Measurements from ENCODE around the gene USP30.

USP30 gene

DNA sequence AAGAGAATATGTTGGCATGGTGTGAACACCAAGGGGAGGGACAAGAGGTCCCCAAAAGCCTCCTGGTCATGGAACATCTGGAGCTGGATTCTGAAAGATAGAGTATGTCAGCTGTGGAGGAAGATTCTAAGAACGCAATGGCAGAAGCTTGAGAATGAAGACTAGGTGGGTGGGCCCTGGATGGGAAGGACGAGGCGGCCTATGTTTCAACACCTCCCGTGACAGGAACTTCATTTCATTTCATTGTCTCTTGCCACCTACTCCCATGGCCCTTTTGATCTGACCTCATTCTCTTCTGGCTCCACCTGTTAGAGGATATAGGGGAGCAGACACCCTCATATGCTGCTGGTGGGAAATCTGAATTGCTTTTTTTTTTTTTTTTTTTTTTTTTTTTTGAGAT is 48.4 kb downstream of the USP30 start:
- Histone ChIP-seq H2AFZ (ENCODE audit: low read depth) (no peak overlapping the region), H3K9ac (no peak overlapping the region), H3K79me2 (ENCODE audit: insufficient read depth, low read depth) (no peaks in the 10 kb centered on the region; the same call in 1 of the 2 replicates), H3K27me3 (ENCODE audit: insufficient read depth, low read depth) (no peaks in the 10 kb centered on the region), H3K36me3 (ENCODE audit: insufficient read depth) (no peaks in the 10 kb centered on the region; the same call in 1 of the 2 replicates), H3K27ac (no peak overlapping the region), H3K4me3 (IDR thresholded peaks at IDR 0.05; ENCODE audit: insufficient read depth, low read depth, low read length) (no peak overlapping the region), H3K4me2 (no peak overlapping the region; the same call in 1 of the 2 replicates), H3K4me1 (ENCODE audit: low read depth, poor library complexity, severe bottlenecking) (peaks cover 21% of the 10 kb centered on the region), H4K20me1 (ENCODE audit: insufficient read depth) (no peaks in the 10 kb centered on the region)
- TF ChIP-seq, protein P1, sequence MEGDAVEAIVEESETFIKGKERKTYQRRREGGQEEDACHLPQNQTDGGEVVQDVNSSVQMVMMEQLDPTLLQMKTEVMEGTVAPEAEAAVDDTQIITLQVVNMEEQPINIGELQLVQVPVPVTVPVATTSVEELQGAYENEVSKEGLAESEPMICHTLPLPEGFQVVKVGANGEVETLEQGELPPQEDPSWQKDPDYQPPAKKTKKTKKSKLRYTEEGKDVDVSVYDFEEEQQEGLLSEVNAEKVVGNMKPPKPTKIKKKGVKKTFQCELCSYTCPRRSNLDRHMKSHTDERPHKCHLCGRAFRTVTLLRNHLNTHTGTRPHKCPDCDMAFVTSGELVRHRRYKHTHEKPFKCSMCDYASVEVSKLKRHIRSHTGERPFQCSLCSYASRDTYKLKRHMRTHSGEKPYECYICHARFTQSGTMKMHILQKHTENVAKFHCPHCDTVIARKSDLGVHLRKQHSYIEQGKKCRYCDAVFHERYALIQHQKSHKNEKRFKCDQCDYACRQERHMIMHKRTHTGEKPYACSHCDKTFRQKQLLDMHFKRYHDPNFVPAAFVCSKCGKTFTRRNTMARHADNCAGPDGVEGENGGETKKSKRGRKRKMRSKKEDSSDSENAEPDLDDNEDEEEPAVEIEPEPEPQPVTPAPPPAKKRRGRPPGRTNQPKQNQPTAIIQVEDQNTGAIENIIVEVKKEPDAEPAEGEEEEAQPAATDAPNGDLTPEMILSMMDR (conservative IDR thresholded peaks at IDR 0.05; ENCODE audit: low read depth, low read length) = no peak

DNA sequence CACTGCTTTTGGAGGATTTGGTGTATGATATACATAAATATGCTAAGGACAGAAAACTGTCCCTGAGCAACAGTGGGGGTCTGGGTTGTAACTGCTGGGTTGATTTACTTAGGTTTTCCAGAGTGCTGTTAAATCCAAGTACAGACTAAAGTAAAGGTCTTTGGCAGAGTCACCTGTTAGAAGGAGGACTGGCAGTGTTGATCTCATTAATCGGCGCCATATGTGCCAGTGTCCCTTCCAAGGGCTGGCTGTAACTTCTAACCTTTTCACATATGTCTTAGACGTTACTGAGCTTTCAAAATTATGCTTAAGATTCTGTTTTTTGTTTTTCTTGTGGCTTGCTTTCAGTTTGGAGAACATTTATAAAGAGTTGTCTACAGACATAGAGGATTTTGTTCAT is 50.1 kb downstream of the USP30 start:
- no peak overlapping the region for H3K4me3 ChIP-seq (IDR thresholded peaks at IDR 0.05; ENCODE audit: insufficient read depth, low read depth, low read length)
- H2AFZ ChIP-seq (ENCODE audit: low read depth) = no peak overlapping the region
- H3K9ac ChIP-seq = no peak overlapping the region
- H3K36me3 ChIP-seq (ENCODE audit: insufficient read depth) = no peaks in the 10 kb centered on the region; the same call in 1 of the 2 replicates
- peaks cover 21% of the 10 kb centered on the region for H3K4me1 ChIP-seq (ENCODE audit: low read depth, poor library complexity, severe bottlenecking)
- TF ChIP-seq, protein P1 (conservative IDR thresholded peaks at IDR 0.05; ENCODE audit: low read depth, low read length) = no peak
- H3K79me2 ChIP-seq (ENCODE audit: insufficient read depth, low read depth) = no peaks in the 10 kb centered on the region; the same call in 1 of the 2 replicates
- H4K20me1 ChIP-seq (ENCODE audit: insufficient read depth) = no peaks in the 10 kb centered on the region
- no peaks in the 10 kb centered on the region for H3K27me3 ChIP-seq (ENCODE audit: insufficient read depth, low read depth)
- H3K27ac ChIP-seq = no peak overlapping the region
- no peak overlapping the region for H3K4me2 ChIP-seq

DNA sequence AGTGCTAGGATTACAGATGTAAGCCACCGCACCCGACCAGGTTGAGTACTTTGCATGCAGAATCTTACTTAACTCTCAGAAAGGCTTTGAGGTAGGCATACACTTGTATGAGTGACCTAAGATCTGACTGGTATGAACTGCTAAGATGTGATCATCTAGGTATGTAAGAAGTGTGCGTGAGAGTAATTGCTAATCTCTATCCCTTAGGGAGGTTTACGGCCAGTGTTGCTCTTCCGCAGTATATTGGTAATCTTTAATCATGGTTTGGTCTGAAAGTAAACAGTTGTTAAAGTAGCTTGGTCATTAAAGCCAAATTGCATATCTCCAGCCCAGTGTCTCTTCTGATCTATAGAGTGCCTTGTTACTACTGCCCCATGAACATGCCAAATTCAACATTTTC is 52.8 kb downstream of the USP30 start:
- no peaks in the 10 kb centered on the region; the same call in 1 of the 2 replicates for H3K36me3 ChIP-seq (ENCODE audit: insufficient read depth)
- H3K79me2 ChIP-seq (ENCODE audit: insufficient read depth, low read depth) = no peaks in the 10 kb centered on the region; the same call in 1 of the 2 replicates
- H3K27me3 ChIP-seq (ENCODE audit: insufficient read depth, low read depth) = no peaks in the 10 kb centered on the region
- no peak overlapping the region for H3K9ac ChIP-seq
- H3K27ac ChIP-seq = no peak overlapping the region
- no peak overlapping the region for H2AFZ ChIP-seq (ENCODE audit: low read depth)
- TF ChIP-seq, protein P1 (conservative IDR thresholded peaks at IDR 0.05; ENCODE audit: low read depth, low read length) = no peak
- peaks cover 6% of the 10 kb centered on the region for H3K4me1 ChIP-seq (ENCODE audit: low read depth, poor library complexity, severe bottlenecking)
- H3K4me3 ChIP-seq (IDR thresholded peaks at IDR 0.05; ENCODE audit: insufficient read depth, low read depth, low read length) = no peak overlapping the region
- no peaks in the 10 kb centered on the region for H4K20me1 ChIP-seq (ENCODE audit: insufficient read depth)
- H3K4me2 ChIP-seq = no peak overlapping the region

DNA sequence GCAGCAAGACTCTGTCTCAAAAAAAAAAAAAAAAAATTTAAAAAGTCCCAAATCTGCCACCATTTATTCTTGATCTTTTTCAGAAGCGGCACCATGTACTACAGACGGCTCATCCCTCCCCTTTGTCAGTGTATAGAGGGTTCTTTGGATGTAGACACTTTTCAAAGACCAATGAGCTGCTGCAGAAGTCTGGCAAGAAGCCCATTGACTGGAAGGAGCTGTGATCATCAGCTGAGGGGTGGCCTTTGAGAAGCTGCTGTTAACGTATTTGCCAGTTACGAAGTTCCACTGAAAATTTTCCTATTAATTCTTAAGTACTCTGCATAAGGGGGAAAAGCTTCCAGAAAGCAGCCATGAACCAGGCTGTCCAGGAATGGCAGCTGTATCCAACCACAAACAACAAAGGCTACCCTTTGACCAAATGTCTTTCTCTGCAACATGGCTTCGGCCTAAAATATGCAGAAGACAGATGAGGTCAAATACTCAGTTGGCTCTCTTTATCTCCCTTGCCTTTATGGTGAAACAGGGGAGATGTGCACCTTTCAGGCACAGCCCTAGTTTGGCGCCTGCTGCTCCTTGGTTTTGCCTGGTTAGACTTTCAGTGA is 57.5 kb downstream of the USP30 start:
- no peaks in the 10 kb centered on the region for H3K79me2 ChIP-seq (ENCODE audit: insufficient read depth, low read depth)
- H3K4me3 ChIP-seq (IDR thresholded peaks at IDR 0.05; ENCODE audit: insufficient read depth, low read depth, low read length) = no peak overlapping the region
- no peak overlapping the region for H2AFZ ChIP-seq (ENCODE audit: low read depth)
- no peak overlapping the region for H3K4me2 ChIP-seq
- no peaks in the 10 kb centered on the region for H4K20me1 ChIP-seq (ENCODE audit: insufficient read depth)
- H3K9ac ChIP-seq = no peak overlapping the region
- H3K36me3 ChIP-seq (ENCODE audit: insufficient read depth) = no peaks in the 10 kb centered on the region; the same call in 1 of the 2 replicates
- TF ChIP-seq, protein P1 (conservative IDR thresholded peaks at IDR 0.05; ENCODE audit: low read depth, low read length) = no peak
- H3K4me1 ChIP-seq (ENCODE audit: low read depth, poor library complexity, severe bottlenecking) = peaks cover 6% of the 10 kb centered on the region
- no peaks in the 10 kb centered on the region for H3K27me3 ChIP-seq (ENCODE audit: insufficient read depth, low read depth)
- no peak overlapping the region for H3K27ac ChIP-seq

Data from KMS-11 (cell line).